Activated naive CD8-positive, alpha-beta T cell treated with anti-CD3 and anti-CD28 coated beads, Interleukin-2, amount 10 ng/mL, durations not matched to agents 7 days and 5 days (primary cell): Measurements from ENCODE around the gene KCMF1. TPM values are rescaled to one million over a fixed set of nuclear protein-coding genes. Genes with fewer than 3 reads are reported as not detected.

Source experiments
- ATAC-seq: fragments of 150-1000 bp; cut with Tn5 transposase; one replicate; pipeline ENCODE4 v1.10.0; 2021; ENCODE audit warnings: low read depth, moderate library complexity
- POLR2A ChIA-PET: fragments of 350-600 bp; sonication (Branson Sonifier 250); formaldehyde crosslinking; loops from one replicate; lab custom pipeline; 2021; ENCODE audit warnings: antibody characterized with exemption; lab: Charles Lee
- DNase-seq: peaks from one replicate; pipeline ENCODE4 v3.0.0; 2021
- H3K27ac Mint-ChIP-seq: one replicate; pipeline ENCODE4 v1.8.0; 2022; ENCODE audit warnings: mild to moderate bottlenecking, mixed read lengths
- H3K27me3 Mint-ChIP-seq: one replicate; pipeline ENCODE4 v1.8.0; 2022; ENCODE audit warnings: mild to moderate bottlenecking, moderate library complexity, mixed read lengths
- H3K36me3 Mint-ChIP-seq: one replicate; pipeline ENCODE4 v1.8.0; 2021; ENCODE audit warnings: mild to moderate bottlenecking, mixed read lengths
- H3K4me1 Mint-ChIP-seq: one replicate; pipeline ENCODE4 v1.8.0; 2021; ENCODE audit warnings: mixed read lengths
- H3K4me3 Mint-ChIP-seq: one replicate; pipeline ENCODE4 v1.8.0; 2022; ENCODE audit warnings: mild to moderate bottlenecking, moderate library complexity, mixed read lengths
- H3K9me3 Mint-ChIP-seq: one replicate; pipeline ENCODE4 v1.8.0; 2021; ENCODE audit warnings: mixed read lengths
- total RNA-seq, 2 experiments: library from RNA; stranded (reverse); gene quantifications; one replicate each; pipeline ENCODE4 v1.2.3, GENCODE V29; 2021

Gene KCMF1
- total RNA-seq, 2 experiments from 2014 or later = 79.3 to 81.0 TPM

DNA sequence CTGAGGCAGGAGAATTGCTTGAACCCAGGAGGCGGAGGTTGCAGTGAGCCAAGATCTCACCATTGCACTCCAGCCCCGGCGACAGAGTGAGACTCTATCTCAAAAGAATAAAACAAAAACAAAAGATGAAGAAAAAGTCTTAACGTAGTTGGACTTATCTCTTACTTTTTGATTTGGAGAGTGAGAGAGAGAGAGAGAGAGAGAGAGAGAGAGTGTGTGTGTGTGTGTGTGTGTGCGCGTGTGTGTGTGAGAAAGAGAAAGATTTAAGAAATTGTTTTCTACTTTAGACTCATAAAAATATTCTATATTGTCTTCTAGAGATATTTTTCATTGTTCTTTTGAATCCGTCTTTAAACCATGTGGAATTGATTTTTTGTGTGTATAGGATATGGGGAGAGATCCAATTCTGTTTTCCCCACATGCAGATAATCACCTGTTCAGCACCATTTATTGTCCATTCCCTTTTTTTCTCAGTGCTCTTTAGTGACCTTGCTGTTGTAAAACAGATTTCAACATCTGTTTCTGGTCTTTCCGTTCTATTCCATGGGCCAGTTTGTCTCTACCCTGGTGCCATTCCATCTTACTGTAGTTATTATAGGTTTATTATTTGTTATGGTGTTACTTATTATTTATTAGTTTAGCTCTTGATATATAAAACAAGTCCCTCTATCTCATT, 53.5 kb downstream of the KCMF1 start:
- POLR2A ChIA-PET = no interaction called here
- H3K27ac Mint-ChIP-seq = peak overlapping the region; percentile 25
- peaks cover 31% of the 10 kb centered on the region for H3K36me3 Mint-ChIP-seq
- no peak for DNase-seq
- no peak overlapping the region for H3K4me3 Mint-ChIP-seq
- no peaks in the 10 kb centered on the region for H3K9me3 Mint-ChIP-seq
- no peaks in the 10 kb centered on the region for H3K27me3 Mint-ChIP-seq
- ATAC-seq = no peak
- peaks cover 8% of the 10 kb centered on the region for H3K4me1 Mint-ChIP-seq

DNA sequence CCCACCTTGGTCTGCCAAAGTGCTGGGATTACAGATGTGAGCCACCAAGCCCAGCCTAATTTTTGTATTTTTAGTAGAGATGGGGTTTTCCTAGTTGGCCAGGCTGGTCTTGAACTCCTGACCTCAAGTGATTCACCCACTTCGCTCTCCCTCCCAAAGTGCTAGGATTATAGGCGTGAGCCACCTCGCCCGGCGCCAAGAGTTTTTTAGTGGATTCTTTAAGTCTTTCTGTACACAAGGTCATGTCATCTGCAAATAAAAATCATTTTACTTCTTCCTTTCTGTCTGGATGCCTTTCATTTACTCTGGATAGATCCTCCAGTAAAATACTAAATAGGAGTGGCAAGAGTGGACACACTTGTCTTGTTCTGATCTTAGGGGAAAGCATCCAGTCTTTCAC, 61.7 kb downstream of the KCMF1 start:
- Mint-ChIP-seq H3K27me3 (no peaks in the 10 kb centered on the region), H3K27ac (no peak overlapping the region), H3K4me3 (no peak overlapping the region), H3K36me3 (peaks cover 26% of the 10 kb centered on the region), H3K9me3 (no peaks in the 10 kb centered on the region), H3K4me1 (peaks cover 2% of the 10 kb centered on the region)
- ATAC-seq = no peak
- POLR2A ChIA-PET = no interaction called here
- no peak for DNase-seq

DNA sequence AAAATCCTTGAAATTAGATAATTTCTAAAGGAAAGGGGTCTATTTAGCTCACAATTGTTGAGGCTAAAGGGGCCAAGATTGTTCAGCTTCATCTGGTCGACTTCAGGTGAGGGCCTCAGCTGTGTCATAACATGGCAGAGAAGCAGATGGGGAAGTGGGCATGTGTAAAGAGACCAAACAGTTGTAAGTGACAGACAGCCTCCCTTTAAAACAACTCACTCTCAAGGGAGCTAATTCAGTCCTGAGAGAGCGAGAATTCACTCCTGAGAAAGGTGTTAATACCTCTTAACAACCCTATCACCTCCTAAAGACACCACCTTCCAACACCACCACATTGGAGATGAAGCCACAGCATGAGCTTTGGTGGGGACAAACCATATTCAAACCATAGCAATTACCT, 62.4 kb downstream of the KCMF1 start:
- peaks cover 2% of the 10 kb centered on the region for H3K4me1 Mint-ChIP-seq
- no peak overlapping the region for H3K4me3 Mint-ChIP-seq
- POLR2A ChIA-PET = no interaction called here
- ATAC-seq = no peak
- H3K36me3 Mint-ChIP-seq = peaks cover 24% of the 10 kb centered on the region
- H3K9me3 Mint-ChIP-seq = no peaks in the 10 kb centered on the region
- no peaks in the 10 kb centered on the region for H3K27me3 Mint-ChIP-seq
- no peak for DNase-seq
- no peak overlapping the region for H3K27ac Mint-ChIP-seq

DNA sequence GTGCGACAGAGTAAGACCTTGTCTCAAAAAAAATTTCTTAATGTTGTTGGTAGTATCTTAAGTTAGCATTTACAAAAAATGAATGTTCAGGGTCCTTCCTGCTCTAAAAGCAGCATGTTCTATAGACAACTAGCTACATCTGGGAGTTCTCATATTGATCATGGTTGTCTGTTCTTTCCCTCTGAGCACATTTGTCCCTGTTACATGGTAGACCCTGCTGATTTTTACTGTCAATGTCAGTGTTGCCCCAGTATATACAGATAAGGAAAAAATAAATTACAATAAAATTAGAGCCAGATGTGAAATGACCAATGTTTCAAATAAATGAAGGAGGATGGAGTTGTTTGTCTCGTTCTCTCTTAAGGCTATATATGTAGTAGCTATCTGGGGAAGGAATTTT, 63.2 kb downstream of the KCMF1 start:
- Mint-ChIP-seq H3K36me3 (peaks cover 20% of the 10 kb centered on the region), H3K27ac (no peak overlapping the region), H3K9me3 (no peaks in the 10 kb centered on the region), H3K4me3 (no peak overlapping the region), H3K27me3 (no peaks in the 10 kb centered on the region), H3K4me1 (peaks cover 2% of the 10 kb centered on the region)
- DNase-seq (no peak), ATAC-seq (no peak)
- POLR2A ChIA-PET = no interaction called here

DNA sequence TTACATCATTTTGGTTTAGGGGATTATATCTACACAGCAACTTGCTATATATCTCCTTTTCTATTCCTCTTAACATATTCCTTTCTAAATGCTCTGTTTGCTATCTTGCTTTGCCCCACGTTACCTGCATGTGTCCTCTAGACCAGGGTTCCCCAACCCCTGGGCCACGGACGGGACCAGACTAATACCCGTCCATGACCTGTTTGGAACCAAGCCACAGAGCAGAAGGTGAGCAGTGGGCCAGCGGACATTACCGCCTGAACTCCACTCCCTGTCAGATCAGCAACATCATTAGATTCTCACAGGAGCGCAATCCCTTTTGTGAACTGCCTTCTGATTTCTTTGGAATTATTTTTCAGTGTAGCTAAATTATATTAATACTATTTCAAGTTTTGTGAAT, 66.7 kb downstream of the KCMF1 start:
- DNase-seq = no peak
- Mint-ChIP-seq H3K4me3 (no peak overlapping the region), H3K4me1 (peaks cover 13% of the 10 kb centered on the region), H3K36me3 (peaks cover 28% of the 10 kb centered on the region), H3K9me3 (no peaks in the 10 kb centered on the region), H3K27ac (no peak overlapping the region), H3K27me3 (no peaks in the 10 kb centered on the region)
- no peak for ATAC-seq
- POLR2A ChIA-PET = no interaction called here

DNA sequence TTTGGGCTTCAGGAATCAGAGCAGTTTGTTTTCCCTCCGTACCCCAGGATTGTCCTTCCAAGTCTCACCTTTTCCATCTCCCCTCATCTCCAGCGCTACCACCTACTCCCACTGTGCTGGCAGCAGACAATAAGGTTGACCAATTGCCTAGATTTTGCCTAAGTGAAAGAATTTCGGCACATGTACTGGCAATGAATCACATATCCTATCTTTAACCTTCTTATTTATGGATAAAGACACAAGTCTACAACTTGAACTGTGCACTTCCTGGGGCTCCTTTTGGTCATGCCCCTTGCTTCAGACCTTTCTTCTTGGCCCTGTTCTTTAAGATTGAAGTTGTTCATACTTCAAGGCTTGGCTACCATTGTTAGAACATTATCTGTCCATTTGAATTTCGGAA, 71.4 kb downstream of the KCMF1 start:
- Mint-ChIP-seq H3K27me3 (no peaks in the 10 kb centered on the region), H3K4me3 (no peak overlapping the region), H3K4me1 (peaks cover 14% of the 10 kb centered on the region), H3K36me3 (peaks cover 31% of the 10 kb centered on the region), H3K9me3 (no peaks in the 10 kb centered on the region), H3K27ac (peak overlapping the region; percentile 6)
- POLR2A ChIA-PET = interaction anchor here (0.7 kb wide), 1 partner anchor 89 kb away, joined by 5 read pairs; no protein-coding TSS in a partner anchor
- DNase-seq = no peak
- ATAC-seq = no peak

DNA sequence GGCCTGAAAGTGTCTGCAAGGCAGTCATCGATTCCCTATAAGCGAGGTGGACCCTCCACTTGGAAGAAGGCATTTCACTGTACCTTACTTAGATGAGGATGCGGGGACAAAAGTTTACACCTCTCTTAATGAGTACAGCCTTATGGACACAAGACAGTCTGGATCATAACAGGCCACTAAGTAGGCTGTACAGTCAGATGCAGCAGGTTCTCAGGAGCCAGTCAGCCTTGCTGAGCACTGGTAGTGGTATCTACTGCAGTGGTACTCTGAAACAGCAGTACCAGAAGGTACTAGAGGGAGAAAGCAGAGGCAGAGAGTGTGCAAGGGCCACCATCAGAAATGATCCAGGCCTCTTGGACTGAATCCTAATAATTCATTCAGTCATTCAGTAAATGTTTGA, 77.6 kb downstream of the KCMF1 start:
- peaks cover 18% of the 10 kb centered on the region for H3K36me3 Mint-ChIP-seq
- no peaks in the 10 kb centered on the region for H3K9me3 Mint-ChIP-seq
- no peak overlapping the region for H3K27ac Mint-ChIP-seq
- POLR2A ChIA-PET = no interaction called here
- H3K4me1 Mint-ChIP-seq = peaks cover 6% of the 10 kb centered on the region
- ATAC-seq (no peak), DNase-seq (no peak)
- H3K27me3 Mint-ChIP-seq = no peaks in the 10 kb centered on the region
- H3K4me3 Mint-ChIP-seq = no peak overlapping the region

DNA sequence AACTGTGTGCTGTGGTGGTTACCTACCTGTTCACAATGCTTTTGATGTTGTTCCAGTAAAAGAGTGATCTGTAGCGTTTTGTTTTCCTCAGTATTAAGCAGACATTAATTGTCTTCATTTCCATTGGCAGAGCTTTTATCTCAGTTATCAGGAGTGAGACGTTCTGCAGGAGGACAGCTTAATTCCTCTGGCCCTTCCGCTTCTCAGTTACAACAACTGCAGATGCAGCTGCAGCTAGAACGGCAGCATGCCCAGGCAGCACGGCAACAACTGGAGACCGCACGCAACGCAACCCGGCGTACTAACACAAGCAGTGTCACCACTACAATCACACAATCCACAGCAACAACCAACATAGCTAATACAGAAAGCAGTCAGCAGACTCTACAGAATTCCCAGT, 78.3 kb downstream of the KCMF1 start:
- Mint-ChIP-seq H3K27me3 (no peaks in the 10 kb centered on the region), H3K9me3 (no peaks in the 10 kb centered on the region), H3K36me3 (peaks cover 21% of the 10 kb centered on the region), H3K4me3 (no peak overlapping the region), H3K4me1 (peaks cover 10% of the 10 kb centered on the region), H3K27ac (no peak overlapping the region)
- ATAC-seq (no peak), DNase-seq (no peak)
- POLR2A ChIA-PET = no interaction called here

DNA sequence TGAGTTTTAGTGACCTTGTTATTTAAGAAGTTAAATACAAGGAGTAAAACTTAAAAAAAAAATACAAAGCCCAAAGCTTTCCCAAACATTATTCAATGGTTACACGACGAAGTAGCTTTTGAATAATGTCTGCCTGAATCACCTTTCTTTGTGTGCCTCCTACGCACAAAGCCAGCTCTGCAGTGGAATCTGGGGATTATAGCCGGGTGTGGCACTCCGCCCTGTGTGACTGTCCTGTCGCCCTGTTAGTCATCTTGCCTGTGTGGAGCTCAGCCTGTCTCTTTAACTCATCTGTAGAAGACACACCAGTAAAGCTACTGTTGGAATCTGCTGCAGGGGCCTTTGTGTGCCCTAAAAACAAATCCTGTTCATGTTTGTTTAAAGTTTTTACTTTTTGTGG, 82.8 kb downstream of the KCMF1 start:
- no peaks in the 10 kb centered on the region for H3K9me3 Mint-ChIP-seq
- DNase-seq (no peak), ATAC-seq (no peak)
- peaks cover 15% of the 10 kb centered on the region for H3K36me3 Mint-ChIP-seq
- H3K4me1 Mint-ChIP-seq = peaks cover 27% of the 10 kb centered on the region
- H3K27me3 Mint-ChIP-seq = no peaks in the 10 kb centered on the region
- H3K27ac Mint-ChIP-seq = no peak overlapping the region
- POLR2A ChIA-PET = no interaction called here
- no peak overlapping the region for H3K4me3 Mint-ChIP-seq

DNA sequence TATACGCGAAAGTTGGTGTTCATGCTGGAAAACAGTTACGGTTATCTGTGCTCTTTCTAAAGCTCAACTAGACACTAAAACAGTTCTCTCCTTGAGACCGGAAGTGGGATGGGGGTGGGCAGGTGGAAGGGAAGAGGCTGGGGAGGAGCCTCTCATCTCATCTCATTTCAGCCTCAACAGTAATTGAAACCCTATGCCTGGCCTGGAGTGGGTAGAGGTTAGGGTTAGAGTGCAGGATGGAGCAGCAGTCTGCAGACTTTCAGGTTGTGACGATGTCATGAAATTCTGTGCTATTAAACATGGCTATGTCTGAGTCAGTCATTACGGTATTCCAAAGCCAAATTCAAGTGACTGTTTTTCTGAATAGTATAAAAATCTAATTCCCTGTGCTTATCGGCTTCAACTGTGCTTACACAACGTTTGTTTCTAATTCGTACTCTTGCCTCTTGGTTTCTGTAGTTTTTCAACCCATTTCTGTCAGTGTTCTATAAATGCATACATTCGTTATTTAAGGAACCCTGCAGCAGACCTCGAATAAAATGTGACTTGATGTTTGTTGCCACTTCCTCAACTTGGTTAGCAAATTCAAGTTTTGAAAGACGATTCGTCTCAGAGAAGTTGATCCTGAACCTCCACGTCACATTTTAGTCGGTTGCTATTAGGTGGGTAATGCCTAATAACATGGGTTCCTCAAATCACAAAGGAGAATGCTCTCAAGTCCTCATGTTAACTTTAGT, 86.4 kb downstream of the KCMF1 start:
- DNase-seq (no peak), ATAC-seq (peak; percentile 74)
- Mint-ChIP-seq H3K4me1 (peaks cover 25% of the 10 kb centered on the region), H3K9me3 (no peaks in the 10 kb centered on the region), H3K4me3 (peak overlapping the region; percentile 41), H3K27ac (peak overlapping the region; percentile 42), H3K27me3 (peaks cover 7% of the 10 kb centered on the region), H3K36me3 (peaks cover 10% of the 10 kb centered on the region)
- POLR2A ChIA-PET = interaction anchor here (0.9 kb wide), 1 partner anchor 132 kb away, joined by 5 read pairs; no protein-coding TSS in a partner anchor

DNA sequence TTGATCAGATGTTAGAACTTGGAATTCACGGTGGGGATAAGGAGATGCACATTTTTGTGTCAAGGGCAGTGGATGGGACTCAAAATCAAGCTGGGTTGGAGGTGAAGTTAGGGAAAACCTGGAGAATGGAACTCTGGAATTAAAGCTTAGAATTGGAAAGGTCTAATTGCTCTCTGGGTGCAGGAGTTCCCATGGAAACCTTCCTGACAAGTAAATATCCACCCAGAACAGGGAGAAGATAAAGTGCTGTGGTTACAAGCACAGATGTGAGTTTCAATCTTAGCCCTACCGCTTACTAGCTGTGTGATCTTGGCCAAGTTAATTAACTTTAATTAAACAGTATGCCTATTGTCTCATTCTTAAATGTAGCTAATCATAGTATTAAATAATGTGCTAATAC, 90.9 kb downstream of the KCMF1 start:
- POLR2A ChIA-PET = no interaction called here
- Mint-ChIP-seq H3K4me3 (no peak overlapping the region), H3K9me3 (no peaks in the 10 kb centered on the region), H3K27ac (no peak overlapping the region), H3K36me3 (no peaks in the 10 kb centered on the region), H3K27me3 (peaks cover 23% of the 10 kb centered on the region), H3K4me1 (peaks cover 8% of the 10 kb centered on the region)
- DNase-seq (no peak), ATAC-seq (no peak)

DNA sequence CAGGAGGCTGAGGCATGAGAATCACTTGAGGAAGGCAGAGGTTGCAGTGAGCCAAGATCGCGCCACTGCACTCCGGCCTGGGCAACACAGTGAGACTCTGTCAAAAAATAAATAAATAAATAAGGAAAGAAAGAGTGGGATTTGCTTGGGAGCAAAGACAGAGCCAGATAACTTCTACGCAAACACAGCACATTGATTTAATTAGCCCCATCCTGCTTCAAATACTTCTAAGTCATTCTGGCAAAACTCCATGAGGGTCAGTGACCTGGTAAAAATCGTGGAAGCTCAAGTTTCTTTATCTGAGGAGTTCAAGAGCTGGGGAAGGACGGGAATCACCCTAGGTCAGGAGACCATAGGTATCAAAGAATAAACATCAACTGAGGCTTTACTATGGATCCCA, 91.6 kb downstream of the KCMF1 start:
- Mint-ChIP-seq H3K27ac (no peak overlapping the region), H3K9me3 (no peaks in the 10 kb centered on the region), H3K4me3 (no peak overlapping the region), H3K4me1 (peaks cover 5% of the 10 kb centered on the region), H3K27me3 (peaks cover 29% of the 10 kb centered on the region), H3K36me3 (no peaks in the 10 kb centered on the region)
- ATAC-seq (no peak), DNase-seq (no peak)
- POLR2A ChIA-PET = no interaction called here

DNA sequence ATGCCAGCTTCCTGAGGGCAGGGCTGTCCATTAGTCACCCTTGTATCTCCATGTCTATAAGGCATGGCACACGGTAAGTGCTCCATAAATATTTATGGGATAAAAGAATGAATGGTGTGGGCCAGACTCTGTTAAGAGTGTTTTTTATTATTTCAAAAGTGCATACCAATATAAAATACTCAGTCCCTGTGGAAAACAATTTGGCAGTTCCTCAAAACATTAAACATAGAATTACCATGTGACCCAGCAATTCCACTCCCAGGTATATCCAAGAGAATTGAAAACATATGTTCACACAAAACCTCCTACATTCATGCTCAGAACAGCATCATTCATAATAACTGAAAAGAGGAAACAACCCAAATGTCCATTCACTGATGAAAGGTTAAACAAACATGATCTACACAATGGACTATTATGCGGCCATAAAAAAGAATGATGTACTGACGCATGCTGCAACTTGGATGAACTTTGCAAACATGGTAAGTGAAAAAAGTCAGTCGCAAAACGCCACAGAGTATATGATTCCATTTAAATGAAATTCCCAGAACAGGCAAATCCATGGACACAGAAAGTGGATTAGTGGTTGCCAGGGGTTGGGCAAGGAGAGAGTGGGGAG, 93.1 kb downstream of the KCMF1 start:
- H3K4me3 Mint-ChIP-seq = no peak overlapping the region
- H3K36me3 Mint-ChIP-seq = no peaks in the 10 kb centered on the region
- H3K4me1 Mint-ChIP-seq = peaks cover 2% of the 10 kb centered on the region
- ATAC-seq (no peak), DNase-seq (no peak)
- POLR2A ChIA-PET = no interaction called here
- no peaks in the 10 kb centered on the region for H3K9me3 Mint-ChIP-seq
- no peak overlapping the region for H3K27ac Mint-ChIP-seq
- peaks cover 32% of the 10 kb centered on the region for H3K27me3 Mint-ChIP-seq
